Daoy (cell line): Measurements from ENCODE around the gene PDE1C. TPM values are rescaled to one million over a fixed set of nuclear protein-coding genes. Genes with fewer than 3 reads are reported as not detected.

Experiments
- DNase-seq: peaks from one replicate; pipeline ENCODE4 v3.0.0-alpha.2; 2015; ENCODE audit warnings: low read depth
- total RNA-seq: library from RNA; depleted of rRNA; stranded (reverse); fragments of >200 nt; shearing (Covaris generic); gene quantifications from 2 replicates; pipeline ENCODE4 v1.2.3, GENCODE V29; 2014

Gene PDE1C
- total RNA-seq, 1 experiment from 2014 or later: 24.2 TPM

GRCh38 chr7:31991406-31991805 is 78.8 kb downstream of the PDE1C start:
- no peak for DNase-seq

- DNase-seq: no peak
Observed at GRCh38 chr7:31986878-31987518, 83.2 kb downstream of the PDE1C start.

- DNase-seq: no peak
Observed at GRCh38 chr7:31982962-31983361, 87.2 kb downstream of the PDE1C start.

- DNase-seq: no peak
Observed at GRCh38 chr7:31981874-31982390, 88.3 kb downstream of the PDE1C start.

- no peak for DNase-seq
Observed at GRCh38 chr7:31979690-31980330, 90.4 kb downstream of the PDE1C start.

GRCh38 chr7:31975546-31975945 is 94.7 kb downstream of the PDE1C start:
- no peak for DNase-seq

- no peak for DNase-seq
Observed at GRCh38 chr7:31974351-31974750, 95.9 kb downstream of the PDE1C start.

GRCh38 chr7:31971049-31971667 is 99.0 kb downstream of the PDE1C start:
- no peak for DNase-seq

GRCh38 chr7:31970501-31970900 is 99.7 kb downstream of the PDE1C start:
- DNase-seq: no peak

GRCh38 chr7:31963569-31964175 is 106.5 kb downstream of the PDE1C start:
- DNase-seq: no peak

GRCh38 chr7:31962246-31962645 is 108.0 kb downstream of the PDE1C start:
- DNase-seq: no peak

- DNase-seq: no peak
Observed at GRCh38 chr7:31958226-31958625, 112.0 kb downstream of the PDE1C start.

- no peak for DNase-seq
Observed at GRCh38 chr7:31957756-31958155, 112.5 kb downstream of the PDE1C start.

- DNase-seq: peak; percentile 62
Observed at GRCh38 chr7:31957090-31957720, 113.0 kb downstream of the PDE1C start.

- no peak for DNase-seq
Observed at GRCh38 chr7:31955641-31956040, 114.6 kb downstream of the PDE1C start.

- DNase-seq: peak; percentile 53
Observed at GRCh38 chr7:31955021-31955420, 115.2 kb downstream of the PDE1C start.

GRCh38 chr7:31954500-31954899 is 115.7 kb downstream of the PDE1C start:
- DNase-seq: no peak

- no peak for DNase-seq
Observed at GRCh38 chr7:31953432-31953831, 116.8 kb downstream of the PDE1C start.

- DNase-seq: peak; percentile 28
Observed at GRCh38 chr7:31950091-31950755, 120.0 kb downstream of the PDE1C start.

GRCh38 chr7:31948029-31948428 is 122.2 kb downstream of the PDE1C start:
- peak; percentile 49 for DNase-seq

- no peak for DNase-seq
Observed at GRCh38 chr7:31940167-31940566, 130.0 kb downstream of the PDE1C start.

GRCh38 chr7:31939076-31939475 is 131.1 kb downstream of the PDE1C start:
- DNase-seq: no peak
